Esophagus muscularis mucosa (tissue), 4 donors: ENCODE results near the gene CBR3. TPM values are rescaled to one million over a fixed set of nuclear protein-coding genes. Genes with fewer than 3 reads are reported as not detected.

ENCODE experiments used
- DNase-seq: peaks from one replicate; pipeline ENCODE4 v3.0.0-alpha.2; 2017; ENCODE audit errors: extremely low spot score
- H3K27ac ChIP-seq, 4 donors: fragments of 200-600 bp; sonication (generic); replicated peaks in 1 of 4; 1 replicate in 3 of 4; 2 replicates in 1 of 4; pipeline ENCODE4 v1.5.1; 2016 to 2019; ENCODE audit warnings: mild to moderate bottlenecking in 1 of 4
- H3K27me3 ChIP-seq, 4 donors: fragments of 200-600 bp; sonication (generic); one replicate each; pipeline versions ENCODE4 v1.5.1 to v1.6.0; 2016 to 2019
- H3K36me3 ChIP-seq, 4 donors: fragments of 200-600 bp; sonication (generic); one replicate each; pipeline ENCODE4 v1.5.1; 2016 to 2019
- H3K4me1 ChIP-seq, 4 donors: fragments of 200-600 bp; sonication (generic); one replicate each; pipeline ENCODE4 v1.5.1; 2016 to 2019
- H3K4me3 ChIP-seq, 4 donors: fragments of 200-600 bp; sonication (generic); 1 replicate in 2 of 4; 2 replicates in 2 of 4; pipeline ENCODE4 v1.5.1; 2016 to 2019; ENCODE audit warnings: mild to moderate bottlenecking in 4 of 4, moderate library complexity in 1 of 4
- H3K9me3 ChIP-seq, 4 donors: fragments of 200-600 bp; sonication (generic); 1 replicate in 3 of 4; 2 replicates in 1 of 4; pipeline ENCODE4 v1.5.1; 2016 to 2019
- EP300 ChIP-seq: sonication (generic); formaldehyde crosslinking; IDR thresholded peaks from one replicate; pipeline ENCODE4 v1.6.1; 2017; ENCODE audit warnings: antibody characterized with exemption
- POLR2A ChIP-seq: fragments of 450-650 bp; IDR thresholded peaks from one replicate; pipeline ENCODE4 v1.6.1; 2017; ENCODE audit warnings: antibody characterized with exemption, moderate library complexity, mild to moderate bottlenecking, low read depth
- POLR2AphosphoS5 ChIP-seq, 2 donors: sonication (generic); formaldehyde crosslinking; IDR thresholded peaks; one replicate each; pipeline ENCODE4 v1.6.1; 2017; ENCODE audit warnings: antibody characterized with exemption in 2 of 2
- WGBS: methylation state at CpG from one replicate; pipeline ENCODE4 v1.1.5; 2018; 5-methylcytosine and 5-hydroxymethylcytosine counted together
- intact Hi-C: fragments of 100-400 bp; cut with DNase I; formaldehyde crosslinking; loops from one replicate; pipeline ENCODE4 v1.15.1; 2023
- total RNA-seq, 4 donors: library from RNA; depleted of rRNA; stranded (reverse); fragments of >200 nt; gene quantifications; one replicate each; pipeline versions ENCODE4 v1.1.0 to v1.2.1, GENCODE V29; 2016
- TF ChIP-seq, protein P1 (sequence below), 3 experiments: fragments of 200-600 bp in 2 of 3; fragments of 450-650 bp in 1 of 3; sonication (generic) in 2 of 3; IDR thresholded peaks; one replicate each; pipeline ENCODE4 v1.5.1; 2017 to 2019; ENCODE audit warnings: antibody characterized with exemption in 3 of 3, mild to moderate bottlenecking in 2 of 3, moderate library complexity in 1 of 3

CBR3 gene
- total RNA-seq, 4 donors from 2014 or later, result 11.4 to 18.5 (median 14.0) TPM

DNA sequence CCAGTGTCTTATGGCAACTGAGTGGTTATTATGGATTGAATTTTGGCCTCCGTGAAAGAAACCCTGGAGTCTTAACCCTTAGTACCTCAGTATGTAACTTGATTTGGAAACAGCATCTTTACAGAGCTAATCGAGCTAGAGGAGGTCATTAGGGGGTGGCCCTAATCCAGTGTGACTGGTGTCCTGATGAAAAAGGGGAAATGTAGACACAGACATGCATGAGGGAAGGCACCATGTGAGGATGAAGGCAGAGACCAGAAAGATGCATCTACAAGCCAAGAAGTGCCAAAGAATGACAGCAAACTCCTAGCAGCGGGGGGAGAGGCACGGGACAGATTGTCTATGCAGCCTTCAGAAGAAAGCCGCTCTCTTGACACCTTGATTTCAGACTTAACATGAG is 36.5 kb downstream of the CBR3 start:
- no peak overlapping the region for H3K27ac ChIP-seq
- no peaks in the 10 kb centered on the region for H3K27me3 ChIP-seq
- H3K4me1 ChIP-seq, result peaks cover 0 to 11% (median 8%) of the 10 kb centered on the region in 4 donors
- no peaks in the 10 kb centered on the region for H3K9me3 ChIP-seq
- TF ChIP-seq EP300, result no peak
- TF ChIP-seq, protein P1, sequence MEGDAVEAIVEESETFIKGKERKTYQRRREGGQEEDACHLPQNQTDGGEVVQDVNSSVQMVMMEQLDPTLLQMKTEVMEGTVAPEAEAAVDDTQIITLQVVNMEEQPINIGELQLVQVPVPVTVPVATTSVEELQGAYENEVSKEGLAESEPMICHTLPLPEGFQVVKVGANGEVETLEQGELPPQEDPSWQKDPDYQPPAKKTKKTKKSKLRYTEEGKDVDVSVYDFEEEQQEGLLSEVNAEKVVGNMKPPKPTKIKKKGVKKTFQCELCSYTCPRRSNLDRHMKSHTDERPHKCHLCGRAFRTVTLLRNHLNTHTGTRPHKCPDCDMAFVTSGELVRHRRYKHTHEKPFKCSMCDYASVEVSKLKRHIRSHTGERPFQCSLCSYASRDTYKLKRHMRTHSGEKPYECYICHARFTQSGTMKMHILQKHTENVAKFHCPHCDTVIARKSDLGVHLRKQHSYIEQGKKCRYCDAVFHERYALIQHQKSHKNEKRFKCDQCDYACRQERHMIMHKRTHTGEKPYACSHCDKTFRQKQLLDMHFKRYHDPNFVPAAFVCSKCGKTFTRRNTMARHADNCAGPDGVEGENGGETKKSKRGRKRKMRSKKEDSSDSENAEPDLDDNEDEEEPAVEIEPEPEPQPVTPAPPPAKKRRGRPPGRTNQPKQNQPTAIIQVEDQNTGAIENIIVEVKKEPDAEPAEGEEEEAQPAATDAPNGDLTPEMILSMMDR (IDR thresholded peaks at IDR 0.05), result no peak
- no peak for TF ChIP-seq POLR2AphosphoS5 (IDR thresholded peaks at IDR 0.05)
- no peak for TF ChIP-seq POLR2A
- WGBS, result 69% methylated on average over 5 of the region's 5 CpGs
- H3K4me3 ChIP-seq, result no peak overlapping the region
- H3K36me3 ChIP-seq, result peaks cover 8 to 40% (median 24%) of the 10 kb centered on the region in 4 donors
- no peak for DNase-seq
- intact Hi-C loops, result no loop called here

DNA sequence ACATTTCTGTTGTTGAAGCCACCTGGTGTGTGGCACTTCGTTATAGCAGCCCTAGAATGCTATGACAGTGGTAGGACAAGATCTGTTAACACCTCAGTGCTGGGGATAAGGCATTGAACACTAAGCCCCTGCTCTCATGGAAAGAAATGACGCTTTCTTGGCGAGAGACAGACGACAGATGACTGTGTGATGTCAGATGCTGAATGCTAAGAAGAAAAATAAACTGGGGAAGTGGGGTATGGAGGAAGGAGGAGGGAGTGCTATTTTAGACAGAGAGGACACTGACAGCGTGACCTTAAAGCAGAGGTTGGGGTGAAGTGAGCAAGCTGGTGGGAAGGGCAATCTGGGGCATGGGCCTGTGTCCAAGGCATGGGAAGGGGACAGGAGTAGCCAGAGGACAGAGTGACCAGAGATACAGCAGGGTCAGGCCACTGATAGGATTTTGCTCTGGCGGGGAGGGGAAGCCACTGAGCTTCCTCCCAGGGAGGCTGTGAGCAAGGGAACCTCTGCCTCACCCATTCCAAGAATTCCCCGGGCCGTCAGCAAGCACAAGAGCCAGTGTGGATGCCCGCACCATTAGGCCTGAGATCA is 37.0 kb downstream of the CBR3 start:
- TF ChIP-seq POLR2A (no peak), EP300 (no peak), POLR2AphosphoS5 (IDR thresholded peaks at IDR 0.05) (no peak)
- TF ChIP-seq, protein P1 (IDR thresholded peaks at IDR 0.05), result no peak
- H3K27ac ChIP-seq, result no peak overlapping the region
- no peaks in the 10 kb centered on the region for H3K9me3 ChIP-seq
- WGBS, result 54% methylated on average over 9 of the region's 9 CpGs
- intact Hi-C loops, result no loop called here
- H3K4me3 ChIP-seq, result no peak overlapping the region
- no peaks in the 10 kb centered on the region for H3K27me3 ChIP-seq
- H3K4me1 ChIP-seq, result peaks cover 0 to 11% (median 8%) of the 10 kb centered on the region in 4 donors
- peaks cover 8 to 35% (median 21%) of the 10 kb centered on the region in 4 donors for H3K36me3 ChIP-seq
- no peak for DNase-seq

DNA sequence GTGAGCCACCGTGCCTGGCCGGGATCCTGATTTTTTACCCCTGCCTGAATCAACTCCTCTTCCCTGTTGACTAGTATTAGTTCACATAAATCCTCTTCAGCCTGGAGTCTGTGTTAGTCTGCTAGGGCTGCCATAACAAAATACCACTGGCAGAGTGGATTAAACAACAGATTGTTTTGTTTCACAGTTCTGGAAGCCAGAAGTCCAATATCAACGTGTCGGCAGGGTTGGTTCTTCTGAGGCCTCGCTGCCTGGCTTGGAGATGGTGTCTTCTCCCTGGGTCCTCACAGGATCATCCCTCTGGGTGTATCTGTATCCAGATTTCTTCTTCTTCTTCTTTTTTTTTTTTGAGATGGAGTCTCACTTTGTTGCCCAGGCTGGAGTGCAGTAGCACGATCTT is 39.9 kb downstream of the CBR3 start:
- peaks cover 0 to 11% (median 8%) of the 10 kb centered on the region in 4 donors for H3K4me1 ChIP-seq
- H3K27me3 ChIP-seq, result no peaks in the 10 kb centered on the region
- no peak overlapping the region for H3K27ac ChIP-seq
- no peak for DNase-seq
- intact Hi-C loops, result no loop called here
- no peaks in the 10 kb centered on the region for H3K9me3 ChIP-seq
- WGBS, result 99% methylated on average over 6 of the region's 6 CpGs
- H3K36me3 ChIP-seq, result peaks cover 0 to 11% (median 4%) of the 10 kb centered on the region in 4 donors
- no peak for TF ChIP-seq EP300
- TF ChIP-seq, protein P1 (IDR thresholded peaks at IDR 0.05), result no peak
- TF ChIP-seq POLR2AphosphoS5 (IDR thresholded peaks at IDR 0.05), result no peak
- no peak for TF ChIP-seq POLR2A
- H3K4me3 ChIP-seq, result no peak overlapping the region

DNA sequence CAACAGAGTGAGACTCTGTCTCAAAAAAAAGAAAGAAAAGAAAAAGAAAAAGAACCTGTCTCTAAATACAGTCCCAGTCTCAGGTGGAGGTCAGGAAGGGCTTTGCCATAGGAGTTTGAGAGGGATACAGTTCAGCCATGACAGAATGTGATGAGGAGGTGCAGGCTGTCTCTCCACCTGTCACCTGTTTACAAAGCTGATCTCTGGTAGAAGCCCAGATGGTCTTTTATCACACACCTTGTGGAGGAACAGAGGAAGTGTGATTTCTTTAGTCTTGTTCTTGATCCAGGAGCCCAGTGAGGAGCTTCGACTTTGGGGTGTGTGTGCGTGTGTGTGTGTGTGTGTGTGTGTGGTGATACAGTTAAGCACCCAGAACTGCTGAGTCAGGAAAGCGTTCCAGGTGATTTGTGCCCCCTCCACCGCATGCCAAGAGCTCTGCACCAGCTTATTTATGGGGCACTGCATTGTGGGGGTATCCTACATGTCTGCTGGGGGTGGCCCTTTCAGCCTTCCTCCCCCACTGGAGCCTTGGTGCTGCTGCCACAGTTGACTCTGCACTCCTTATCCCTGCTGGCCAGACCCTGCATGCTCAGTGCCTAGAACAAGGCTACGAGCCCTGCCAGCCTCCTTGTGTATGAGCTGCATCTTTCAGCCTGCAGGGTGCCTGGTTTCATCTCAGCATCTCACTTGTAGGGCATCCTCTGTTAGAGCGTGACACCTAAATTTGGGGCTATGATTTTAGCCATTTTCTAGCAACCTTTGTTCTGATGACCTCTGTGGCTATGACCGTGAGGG is 41.1 kb downstream of the CBR3 start:
- no peak overlapping the region for H3K4me3 ChIP-seq
- no peak for DNase-seq
- H3K4me1 ChIP-seq, result peaks cover 0 to 11% (median 8%) of the 10 kb centered on the region in 4 donors
- no peaks in the 10 kb centered on the region for H3K9me3 ChIP-seq
- TF ChIP-seq POLR2AphosphoS5 (IDR thresholded peaks at IDR 0.05), result no peak
- intact Hi-C loops, result no loop called here
- H3K36me3 ChIP-seq, result peaks cover 0 to 5% (median 0%) of the 10 kb centered on the region in 4 donors
- 77% methylated on average over 4 of the region's 7 CpGs for WGBS
- no peak overlapping the region for H3K27ac ChIP-seq
- H3K27me3 ChIP-seq, result no peaks in the 10 kb centered on the region

DNA sequence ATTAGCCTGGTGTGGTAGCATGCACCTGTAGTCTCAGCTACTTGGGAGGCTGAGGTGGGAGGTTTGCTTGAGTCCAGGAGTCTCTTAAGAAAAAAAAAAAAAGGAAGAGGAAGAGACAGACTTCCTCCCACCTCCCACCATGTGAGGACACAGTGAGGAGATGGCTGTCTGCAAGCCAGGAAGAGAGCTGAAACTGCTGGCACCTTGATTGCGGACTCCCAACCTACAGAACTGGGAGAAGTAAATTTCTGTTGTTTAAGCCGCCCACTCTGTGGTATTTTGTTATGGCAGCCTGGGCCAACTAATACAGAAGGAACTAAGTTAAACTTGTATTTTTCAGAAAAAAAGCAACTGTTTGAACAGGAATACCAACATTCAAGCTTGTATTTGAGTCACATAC is 43.5 kb downstream of the CBR3 start:
- WGBS, result 90% methylated on average over 2 of the region's 2 CpGs
- no peaks in the 10 kb centered on the region for H3K9me3 ChIP-seq

More for the DNA sequence above, 43.5 kb downstream of the CBR3 start:
- no peaks in the 10 kb centered on the region for H3K4me1 ChIP-seq
- no peak for DNase-seq
- intact Hi-C loops, result no loop called here
- H3K36me3 ChIP-seq, result peaks cover 0 to 5% (median 0%) of the 10 kb centered on the region in 4 donors
- H3K4me3 ChIP-seq, result no peak overlapping the region
- TF ChIP-seq POLR2A (no peak), POLR2AphosphoS5 (IDR thresholded peaks at IDR 0.05) (no peak)
- H3K27me3 ChIP-seq, result no peaks in the 10 kb centered on the region
- no peak overlapping the region for H3K27ac ChIP-seq
